ENCODE measurements around the gene RBP5.

RBP5 gene

GRCh38 chr12:7125632-7126227 lies 3.0 kb downstream of the RBP5 start:
- H3K23ac ChIP-seq (ENCODE audit: low read length in 2 of 2): no peak overlapping the region
- H3K4me1 ChIP-seq (ENCODE audit: control insufficient read depth, insufficient read depth, low read depth, low read length): peaks cover 9% of the 10 kb centered on the region
- H3K4me3 ChIP-seq (ENCODE audit: insufficient read depth in 1 of 2, low read depth in 1 of 2, low read length in 2 of 2): no peak overlapping the region
- H3K27ac ChIP-seq (ENCODE audit: low read length, poor library complexity, severe bottlenecking): no peak overlapping the region
- H2BK5ac ChIP-seq (ENCODE audit: low read depth, low read length, poor library complexity, severe bottlenecking): no peak overlapping the region
- H3K9me3 ChIP-seq (ENCODE audit: control insufficient read depth, low read length): no peaks in the 10 kb centered on the region
- no peak overlapping the region for H3K9ac ChIP-seq (ENCODE audit: low read length)
- no peak overlapping the region for H3K18ac ChIP-seq (ENCODE audit: low read depth in 1 of 2, low read length in 2 of 2)
- no peak overlapping the region for H3K4ac ChIP-seq (ENCODE audit: low read depth in 1 of 2, low read length in 2 of 2)
- peaks cover 0 to 29% of the 10 kb centered on the region in 2 experiments for H3K27me3 ChIP-seq (ENCODE audit: control insufficient read depth in 1 of 2, insufficient read depth in 1 of 2, low read length in 2 of 2)
- H4K91ac ChIP-seq (ENCODE audit: low read length): no peak overlapping the region
- peaks cover 7 to 9% of the 10 kb centered on the region in 2 experiments for H3K36me3 ChIP-seq (ENCODE audit: control insufficient read depth in 1 of 2, insufficient read depth in 2 of 2, low read depth in 1 of 2, low read length in 2 of 2)
- H2AK5ac ChIP-seq (ENCODE audit: low read length, severe bottlenecking): no peak overlapping the region
- H3K79me1 ChIP-seq (replicated peaks; ENCODE audit: low read length, poor library complexity, severe bottlenecking): peaks cover 3% of the 10 kb centered on the region
- H2BK15ac ChIP-seq (ENCODE audit: low read depth, poor library complexity, severe bottlenecking): no peak overlapping the region
- no peak overlapping the region for H2AFZ ChIP-seq (ENCODE audit: low read depth, low read length)
- H3K4me2 ChIP-seq (ENCODE audit: low read length, poor library complexity, severe bottlenecking): no peak overlapping the region
- H3K14ac ChIP-seq (ENCODE audit: low read length in 2 of 2): no peak overlapping the region
- H4K8ac ChIP-seq (ENCODE audit: low read length): no peak overlapping the region
- 98% methylated on average over 1 of the region's 4 CpGs for WGBS
- H2BK12ac ChIP-seq (ENCODE audit: low read length in 2 of 2): no peak overlapping the region
- no peak overlapping the region for H2BK120ac ChIP-seq (ENCODE audit: low read depth, low read length)
- DNase-seq: no peak

- Histone ChIP-seq H3K4me1 (ENCODE audit: control insufficient read depth, insufficient read depth, low read depth, low read length) (peaks cover 2% of the 10 kb centered on the region), H2BK120ac (ENCODE audit: low read depth, low read length) (no peak overlapping the region), H3K4ac (ENCODE audit: low read depth in 1 of 2, low read length in 2 of 2) (no peak overlapping the region), H3K79me1 (replicated peaks; ENCODE audit: low read length, poor library complexity, severe bottlenecking) (no peaks in the 10 kb centered on the region), H4K91ac (ENCODE audit: low read length) (no peak overlapping the region), H3K18ac (ENCODE audit: low read depth in 1 of 2, low read length in 2 of 2) (no peak overlapping the region), H3K14ac (ENCODE audit: low read length in 2 of 2) (no peak overlapping the region), H3K23ac (ENCODE audit: low read length in 2 of 2) (no peak overlapping the region), H2AK5ac (ENCODE audit: low read length, severe bottlenecking) (no peak overlapping the region), H2AFZ (ENCODE audit: low read depth, low read length) (no peak overlapping the region), H4K8ac (ENCODE audit: low read length) (no peak overlapping the region), H2BK12ac (ENCODE audit: low read length in 2 of 2) (no peak overlapping the region), H3K36me3 (ENCODE audit: control insufficient read depth in 1 of 2, insufficient read depth in 2 of 2, low read depth in 1 of 2, low read length in 2 of 2) (peaks cover 11 to 14% of the 10 kb centered on the region in 2 experiments), H2BK15ac (ENCODE audit: low read depth, poor library complexity, severe bottlenecking) (no peak overlapping the region), H3K4me3 (ENCODE audit: insufficient read depth in 1 of 2, low read depth in 1 of 2, low read length in 2 of 2) (no peak overlapping the region), H3K9ac (ENCODE audit: low read length) (no peak overlapping the region), H3K9me3 (ENCODE audit: control insufficient read depth, low read length) (no peaks in the 10 kb centered on the region), H3K4me2 (ENCODE audit: low read length, poor library complexity, severe bottlenecking) (no peak overlapping the region), H3K27ac (ENCODE audit: low read length, poor library complexity, severe bottlenecking) (no peak overlapping the region), H3K27me3 (ENCODE audit: control insufficient read depth in 1 of 2, insufficient read depth in 1 of 2, low read length in 2 of 2) (peaks cover 0 to 15% of the 10 kb centered on the region in 2 experiments), H2BK5ac (ENCODE audit: low read depth, low read length, poor library complexity, severe bottlenecking) (no peak overlapping the region)
- no peak for DNase-seq
- 70% methylated on average over 9 of the region's 11 CpGs for WGBS
Measured at GRCh38 chr12:7123806-7124522, 4.7 kb downstream of the RBP5 start.

GRCh38 chr12:7122811-7123769 lies 5.6 kb downstream of the RBP5 start:
- Histone ChIP-seq H3K9ac (ENCODE audit: low read length) (no peak overlapping the region), H3K79me1 (replicated peaks; ENCODE audit: low read length, poor library complexity, severe bottlenecking) (no peaks in the 10 kb centered on the region), H3K36me3 (ENCODE audit: control insufficient read depth in 1 of 2, insufficient read depth in 2 of 2, low read depth in 1 of 2, low read length in 2 of 2) (peaks cover 15 to 20% of the 10 kb centered on the region in 2 experiments), H3K9me3 (ENCODE audit: control insufficient read depth, low read length) (no peaks in the 10 kb centered on the region), H3K4me3 (ENCODE audit: insufficient read depth in 1 of 2, low read depth in 1 of 2, low read length in 2 of 2) (no peak overlapping the region), H4K91ac (ENCODE audit: low read length) (no peak overlapping the region), H3K14ac (ENCODE audit: low read length in 2 of 2) (peak overlapping the region in 1 of 2 experiments; percentile 42), H3K4me1 (ENCODE audit: control insufficient read depth, insufficient read depth, low read depth, low read length) (peaks cover 2% of the 10 kb centered on the region), H3K4me2 (ENCODE audit: low read length, poor library complexity, severe bottlenecking) (no peak overlapping the region), H2BK15ac (ENCODE audit: low read depth, poor library complexity, severe bottlenecking) (no peak overlapping the region), H3K4ac (ENCODE audit: low read depth in 1 of 2, low read length in 2 of 2) (no peak overlapping the region), H4K8ac (ENCODE audit: low read length) (no peak overlapping the region), H2BK5ac (ENCODE audit: low read depth, low read length, poor library complexity, severe bottlenecking) (no peak overlapping the region), H3K27me3 (ENCODE audit: control insufficient read depth in 1 of 2, insufficient read depth in 1 of 2, low read length in 2 of 2) (peaks cover 0 to 6% of the 10 kb centered on the region in 2 experiments), H2BK120ac (ENCODE audit: low read depth, low read length) (no peak overlapping the region), H3K23ac (ENCODE audit: low read length in 2 of 2) (no peak overlapping the region), H2BK12ac (ENCODE audit: low read length in 2 of 2) (no peak overlapping the region), H3K18ac (ENCODE audit: low read depth in 1 of 2, low read length in 2 of 2) (no peak overlapping the region), H2AFZ (ENCODE audit: low read depth, low read length) (no peak overlapping the region), H3K27ac (ENCODE audit: low read length, poor library complexity, severe bottlenecking) (no peak overlapping the region), H2AK5ac (ENCODE audit: low read length, severe bottlenecking) (no peak overlapping the region)
- WGBS: 87% methylated on average over 5 of the region's 7 CpGs
- no peak for DNase-seq

- 85% methylated on average over 4 of the region's 5 CpGs for WGBS
- Histone ChIP-seq H3K4me2 (ENCODE audit: low read length, poor library complexity, severe bottlenecking) (no peak overlapping the region), H2BK5ac (ENCODE audit: low read depth, low read length, poor library complexity, severe bottlenecking) (no peak overlapping the region), H3K4me3 (ENCODE audit: insufficient read depth in 1 of 2, low read depth in 1 of 2, low read length in 2 of 2) (no peak overlapping the region), H3K23ac (ENCODE audit: low read length in 2 of 2) (no peak overlapping the region), H4K8ac (ENCODE audit: low read length) (no peak overlapping the region), H3K9me3 (ENCODE audit: control insufficient read depth, low read length) (no peaks in the 10 kb centered on the region), H3K18ac (ENCODE audit: low read depth in 1 of 2, low read length in 2 of 2) (no peak overlapping the region), H3K9ac (ENCODE audit: low read length) (no peak overlapping the region), H2AK5ac (ENCODE audit: low read length, severe bottlenecking) (no peak overlapping the region), H4K91ac (ENCODE audit: low read length) (no peak overlapping the region), H3K4ac (ENCODE audit: low read depth in 1 of 2, low read length in 2 of 2) (no peak overlapping the region), H3K36me3 (ENCODE audit: control insufficient read depth in 1 of 2, insufficient read depth in 2 of 2, low read depth in 1 of 2, low read length in 2 of 2) (peaks cover 26 to 36% of the 10 kb centered on the region in 2 experiments), H2AFZ (ENCODE audit: low read depth, low read length) (no peak overlapping the region), H2BK120ac (ENCODE audit: low read depth, low read length) (no peak overlapping the region), H2BK12ac (ENCODE audit: low read length in 2 of 2) (no peak overlapping the region), H3K4me1 (ENCODE audit: control insufficient read depth, insufficient read depth, low read depth, low read length) (peaks cover 2% of the 10 kb centered on the region), H3K14ac (ENCODE audit: low read length in 2 of 2) (no peak overlapping the region), H3K79me1 (replicated peaks; ENCODE audit: low read length, poor library complexity, severe bottlenecking) (no peaks in the 10 kb centered on the region), H3K27ac (ENCODE audit: low read length, poor library complexity, severe bottlenecking) (no peak overlapping the region), H2BK15ac (ENCODE audit: low read depth, poor library complexity, severe bottlenecking) (no peak overlapping the region), H3K27me3 (ENCODE audit: control insufficient read depth in 1 of 2, insufficient read depth in 1 of 2, low read length in 2 of 2) (no peaks in the 10 kb centered on the region)
- DNase-seq: no peak
Measured at GRCh38 chr12:7121324-7121723, 7.4 kb downstream of the RBP5 start.

All from mesenchymal stem cell (in vitro differentiated cells and primary cell).